AG04450 (cell line): ENCODE measurements around the gene GNPAT. TPM values are rescaled to one million over a fixed set of nuclear protein-coding genes. Genes with fewer than 3 reads are reported as not detected.
"Not testable (repeated sequence)": the region's sequence is repeated elsewhere in the genome, so short reads cannot be mapped to it uniquely, and the experiment has no call there.

Experiments used
- CTCF ChIA-PET: fragments of 300-600, 350-600 bp; formaldehyde crosslinking; extraction: SDS; loops from one replicate; lab custom pipeline; 2022; ENCODE audit warnings: antibody characterized with exemption, inconsistent platforms; lab: Charles Lee
- POLR2A ChIA-PET: fragments of 350-600 bp; formaldehyde crosslinking; extraction: SDS; loops from one replicate; lab custom pipeline; 2021; ENCODE audit warnings: antibody characterized with exemption, inconsistent platforms; lab: Yijun Ruan, JAX
- DNase-seq: peaks from one replicate; pipeline ENCODE4 v3.0.0-alpha.2; 2011; ENCODE audit warnings: low read depth, low spot score
- H3K27ac ChIP-seq: one replicate; pipeline ENCODE4 v1.5.1; 2012; ENCODE audit warnings: low read depth, low read length, control low read depth
- H3K27me3 ChIP-seq: one replicate; pipeline ENCODE4 v1.6.0; 2012; ENCODE audit warnings: low read length; ENCODE audit not compliant: control insufficient read depth, insufficient read depth
- H3K4me3 ChIP-seq: 2 replicates; pipeline ENCODE4 v1.5.1; 2011; ENCODE audit warnings: mild to moderate bottlenecking, low read depth, low read length, control low read depth
- H3K9me3 ChIP-seq: 2 replicates; pipeline ENCODE4 v1.5.1; 2012; ENCODE audit warnings: low read length; ENCODE audit not compliant: control insufficient read depth, insufficient read depth
- polyA plus RNA-seq: library from polyadenylated mRNA; depleted of rRNA; stranded (reverse); fragments of >200 nt; gene quantifications from 2 replicates; pipeline ENCODE4 v1.2.3, GENCODE V29; 2011
- TF ChIP-seq, protein P1 (sequence below): IDR thresholded peaks from 2 replicates; pipeline ENCODE4 v1.5.1; 2011; ENCODE audit warnings: low read depth, low read length, control low read depth, inconsistent platforms

Gene GNPAT
- polyA plus RNA-seq, 1 experiment: 56.1 TPM

DNA sequence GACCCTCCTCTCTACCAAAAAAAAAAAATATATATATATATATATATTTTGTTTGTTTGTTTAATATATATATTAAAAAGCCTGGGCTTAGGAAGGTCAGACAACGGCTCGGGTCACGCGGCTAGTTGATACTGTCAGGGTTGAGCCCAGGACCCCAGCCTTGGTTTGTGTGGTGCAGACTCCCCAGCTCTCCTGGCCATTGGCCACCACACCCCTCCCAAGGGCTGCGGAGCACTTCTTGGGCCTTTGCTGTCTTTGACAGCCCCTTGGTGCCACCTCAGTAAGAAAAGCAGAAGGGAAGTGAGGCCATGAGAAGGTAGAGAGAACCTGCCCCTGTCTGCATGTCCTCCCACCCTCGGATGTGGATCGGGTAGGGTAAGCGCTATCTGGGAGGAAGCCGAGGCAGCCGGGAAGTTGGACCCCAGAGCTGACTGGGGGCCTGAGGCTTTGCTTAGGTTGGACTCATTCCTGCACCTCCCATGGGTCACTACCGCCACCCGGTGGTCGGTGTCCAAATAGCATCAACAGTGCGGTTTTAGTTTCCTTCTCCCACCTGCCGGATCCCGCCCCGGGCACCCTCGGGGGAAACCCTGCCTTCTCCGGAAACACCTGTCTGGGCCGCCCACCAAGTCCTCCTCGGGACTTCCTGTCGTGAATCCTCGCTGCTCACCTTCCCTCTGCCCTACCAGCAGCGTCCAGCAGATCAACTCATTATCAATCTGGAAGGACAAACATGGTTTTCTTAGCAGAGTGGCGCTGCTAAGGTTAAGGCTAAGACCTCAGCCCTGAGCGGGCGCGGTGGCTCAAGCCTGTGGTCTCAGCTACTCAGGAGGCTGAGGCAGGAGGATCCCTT lies 29.8 kb upstream of the GNPAT start:
- Histone ChIP-seq H3K4me3 (peak overlapping the region; percentile 61), H3K9me3 (no peaks in the 10 kb centered on the region; the same call in 1 of the 2 replicates), H3K27me3 (peaks cover 21% of the 10 kb centered on the region), H3K27ac (no peak overlapping the region)
- POLR2A ChIA-PET: no interaction called here
- DNase-seq: peak; percentile 27
- CTCF ChIA-PET: interaction anchor here (0.6 to 3.6 kb wide), 23 partner anchors 9 to 682 kb away, joined by 3 to 40 read pairs (median 3); no protein-coding TSS in a partner anchor
- TF ChIP-seq, protein P1, sequence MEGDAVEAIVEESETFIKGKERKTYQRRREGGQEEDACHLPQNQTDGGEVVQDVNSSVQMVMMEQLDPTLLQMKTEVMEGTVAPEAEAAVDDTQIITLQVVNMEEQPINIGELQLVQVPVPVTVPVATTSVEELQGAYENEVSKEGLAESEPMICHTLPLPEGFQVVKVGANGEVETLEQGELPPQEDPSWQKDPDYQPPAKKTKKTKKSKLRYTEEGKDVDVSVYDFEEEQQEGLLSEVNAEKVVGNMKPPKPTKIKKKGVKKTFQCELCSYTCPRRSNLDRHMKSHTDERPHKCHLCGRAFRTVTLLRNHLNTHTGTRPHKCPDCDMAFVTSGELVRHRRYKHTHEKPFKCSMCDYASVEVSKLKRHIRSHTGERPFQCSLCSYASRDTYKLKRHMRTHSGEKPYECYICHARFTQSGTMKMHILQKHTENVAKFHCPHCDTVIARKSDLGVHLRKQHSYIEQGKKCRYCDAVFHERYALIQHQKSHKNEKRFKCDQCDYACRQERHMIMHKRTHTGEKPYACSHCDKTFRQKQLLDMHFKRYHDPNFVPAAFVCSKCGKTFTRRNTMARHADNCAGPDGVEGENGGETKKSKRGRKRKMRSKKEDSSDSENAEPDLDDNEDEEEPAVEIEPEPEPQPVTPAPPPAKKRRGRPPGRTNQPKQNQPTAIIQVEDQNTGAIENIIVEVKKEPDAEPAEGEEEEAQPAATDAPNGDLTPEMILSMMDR: peak; percentile 94

DNA sequence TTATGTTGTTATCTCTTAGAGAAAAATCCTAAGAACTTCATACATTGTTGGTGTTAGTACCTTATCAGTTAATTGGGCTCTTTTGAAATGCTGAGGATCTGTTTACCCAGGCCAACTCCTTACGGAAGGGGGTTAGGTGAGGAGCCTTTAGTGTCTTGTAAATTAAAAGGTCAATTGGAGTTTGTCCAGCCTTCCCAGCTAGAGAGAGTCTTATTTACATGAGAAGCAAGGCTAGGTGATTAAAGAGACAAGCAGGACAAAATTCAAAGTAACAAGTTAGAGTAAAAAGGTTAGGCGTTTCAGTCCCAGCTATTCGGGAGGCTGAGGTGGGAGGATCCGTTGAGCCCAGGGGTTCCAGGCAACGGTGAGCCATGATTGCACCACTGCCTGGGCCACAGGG lies 28.7 kb upstream of the GNPAT start:
- CTCF ChIA-PET: interaction anchor here (0.8 to 3.6 kb wide), 5 partner anchors 10 to 414 kb away, joined by 3 to 40 read pairs (median 3); no protein-coding TSS in a partner anchor
- POLR2A ChIA-PET, H3K27ac ChIP-seq, H3K9me3 ChIP-seq, H3K4me3 ChIP-seq, DNase-seq: not testable (repeated sequence)
- H3K27me3 ChIP-seq: peaks cover 25% of the 10 kb centered on the region

DNA sequence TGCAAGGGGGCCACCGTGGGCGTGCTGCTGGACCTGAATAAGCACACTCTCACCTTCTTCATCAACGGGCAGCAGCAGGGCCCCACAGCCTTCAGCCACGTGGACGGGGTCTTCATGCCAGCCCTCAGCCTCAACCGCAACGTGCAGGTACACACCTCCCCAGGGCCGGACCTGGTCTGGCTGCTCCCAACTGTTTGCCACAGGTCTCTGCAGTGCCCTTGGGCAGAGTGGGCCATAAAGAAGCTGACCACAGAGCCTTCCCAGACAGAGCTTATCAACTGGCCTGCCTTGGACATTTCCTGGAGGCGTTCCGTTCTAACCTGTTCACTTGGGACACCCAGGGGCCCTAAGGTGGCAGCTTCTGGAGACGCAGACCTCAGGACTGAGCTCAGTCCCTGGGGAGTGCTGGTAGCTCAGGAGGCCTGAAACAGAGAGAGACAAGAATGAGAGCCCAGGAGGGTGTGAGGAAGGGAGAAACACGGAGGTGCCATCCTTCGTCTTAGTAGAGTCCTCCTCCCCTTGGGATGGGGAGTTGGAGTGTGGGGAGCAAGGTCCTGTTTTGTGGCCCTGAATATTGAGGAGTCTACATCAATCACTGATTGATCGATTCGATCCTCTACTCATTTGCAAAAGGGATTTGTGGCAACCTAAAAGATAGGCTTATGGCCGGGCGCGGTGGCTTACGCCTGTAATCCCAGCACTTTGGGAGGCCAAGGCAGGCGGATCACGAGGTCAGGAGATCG lies 27.0 kb upstream of the GNPAT start:
- POLR2A ChIA-PET: no interaction called here
- Histone ChIP-seq H3K27me3 (peaks cover 31% of the 10 kb centered on the region), H3K27ac (no peak overlapping the region), H3K9me3 (no peaks in the 10 kb centered on the region; the same call in 1 of the 2 replicates), H3K4me3 (no peak overlapping the region)
- CTCF ChIA-PET: no interaction called here
- DNase-seq: no peak
- TF ChIP-seq, protein P1: no peak

DNA sequence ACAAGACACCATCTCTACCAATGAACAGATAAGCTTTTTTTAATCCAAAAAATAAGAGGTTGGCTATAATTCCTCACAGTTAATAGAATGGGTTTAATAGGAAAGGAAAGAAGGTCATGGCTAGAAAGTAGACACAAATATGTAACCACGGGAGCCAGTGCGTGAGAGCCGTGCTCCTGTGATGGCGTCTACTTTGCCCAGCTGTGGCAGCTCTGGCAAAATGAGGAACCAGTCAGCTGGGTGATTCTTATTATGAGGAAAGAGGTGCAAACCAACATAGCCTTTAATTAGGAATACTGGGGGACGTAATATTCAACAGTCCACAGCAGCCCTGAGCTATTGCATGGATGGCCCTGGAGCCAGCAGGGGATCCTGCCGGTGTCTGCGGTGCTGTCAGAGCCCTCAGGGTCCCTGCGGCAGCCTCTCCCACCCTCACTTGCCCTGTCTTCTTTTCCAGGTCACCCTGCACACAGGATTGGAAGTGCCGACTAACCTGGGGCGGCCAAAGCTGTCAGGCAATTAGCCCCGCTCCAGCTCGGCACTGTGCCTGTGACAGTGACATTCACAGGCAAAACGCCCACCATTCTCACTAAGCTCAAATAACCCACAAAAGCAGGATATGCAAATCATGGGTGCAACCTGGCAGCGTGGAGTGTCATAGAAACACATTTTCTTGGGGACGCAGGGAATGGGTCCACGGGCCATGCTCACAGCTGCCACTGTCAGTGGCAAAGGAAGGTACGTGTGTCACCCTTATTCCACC lies 25.9 kb upstream of the GNPAT start:
- no peak overlapping the region for H3K4me3 ChIP-seq
- peaks cover 28% of the 10 kb centered on the region for H3K27me3 ChIP-seq
- no peaks in the 10 kb centered on the region; the same call in 1 of the 2 replicates for H3K9me3 ChIP-seq
- ChIA-PET POLR2A (no interaction called here), CTCF (interaction anchor here (0.7 kb wide), 1 partner anchor 386 kb away, joined by 8 read pairs; no protein-coding TSS in a partner anchor)
- no peak for DNase-seq
- H3K27ac ChIP-seq: no peak overlapping the region
- TF ChIP-seq, protein P1: no peak
